Neural progenitor cell (in vitro differentiated cells): Measurements from ENCODE around the gene PRRC2C. TPM values are rescaled to one million over a fixed set of nuclear protein-coding genes. Genes with fewer than 3 reads are reported as not detected.

ENCODE experiments used
- DNase-seq: peaks from one replicate; pipeline ENCODE4 v3.0.0-alpha.2; 2016; ENCODE audit warnings: low spot score
- H2AFZ ChIP-seq: fragments of 200-600 bp; sonication (generic); replicated peaks from 2 replicates; pipeline ENCODE4 v1.6.1; 2016; ENCODE audit warnings: antibody characterized with exemption
- H3F3A ChIP-seq: fragments of 200-600 bp; sonication (generic); 2 replicates; pipeline ENCODE4 v1.6.1; 2016; ENCODE audit warnings: antibody characterized with exemption, low read depth
- H3K27ac ChIP-seq: fragments of 200-600 bp; sonication (generic); 2 replicates; pipeline ENCODE4 v1.5.1; 2016; ENCODE audit warnings: mild to moderate bottlenecking
- H3K27me3 ChIP-seq: fragments of 200-600 bp; sonication (generic); 2 replicates; pipeline ENCODE4 v1.6.1; 2016; ENCODE audit warnings: mild to moderate bottlenecking, moderate library complexity
- H3K36me3 ChIP-seq: fragments of 200-600 bp; sonication (generic); 2 replicates; pipeline ENCODE4 v1.5.1; 2016
- H3K4me1 ChIP-seq: fragments of 200-600 bp; sonication (generic); 2 replicates; pipeline ENCODE4 v1.6.1; 2016; ENCODE audit warnings: mixed run types
- H3K4me2 ChIP-seq: fragments of 200-600 bp; sonication (generic); 2 replicates; pipeline ENCODE4 v1.6.1; 2016
- H3K4me3 ChIP-seq: fragments of 200-600 bp; sonication (generic); 2 replicates; pipeline ENCODE4 v1.5.1; 2016
- H3K79me2 ChIP-seq: fragments of 200-600 bp; sonication (generic); 2 replicates; pipeline ENCODE4 v1.6.1; 2016; ENCODE audit warnings: low read depth
- H3K9ac ChIP-seq: fragments of 200-600 bp; sonication (generic); 2 replicates; pipeline ENCODE4 v1.6.1; 2016
- H3K9me3 ChIP-seq: fragments of 200-600 bp; sonication (generic); 2 replicates; pipeline ENCODE4 v1.5.1; 2016; ENCODE audit warnings: low read depth
- H4K20me1 ChIP-seq: fragments of 200-600 bp; sonication (generic); 2 replicates; pipeline ENCODE4 v1.6.1; 2016; ENCODE audit warnings: low read depth
- H3K27ac Mint-ChIP-seq: 3 replicates; pipeline ENCODE4 v1.8.0; 2021; ENCODE audit warnings: mixed read lengths
- H3K27me3 Mint-ChIP-seq: 2 replicates; pipeline ENCODE4 v1.8.0; 2022; ENCODE audit warnings: low read depth, mild to moderate bottlenecking, inconsistent platforms, moderate library complexity, mixed read lengths; ENCODE audit not compliant: insufficient read depth
- H3K36me3 Mint-ChIP-seq: 3 replicates; pipeline ENCODE4 v1.8.0; 2021; ENCODE audit warnings: mixed read lengths
- H3K4me1 Mint-ChIP-seq: 3 replicates; pipeline ENCODE4 v1.8.0; 2021; ENCODE audit warnings: mixed read lengths
- H3K4me3 Mint-ChIP-seq: 3 replicates; pipeline ENCODE4 v1.8.0; 2021; ENCODE audit warnings: mild to moderate bottlenecking, moderate library complexity, mixed read lengths
- H3K9me3 Mint-ChIP-seq: 3 replicates; pipeline ENCODE4 v1.8.0; 2020; ENCODE audit warnings: mixed read lengths
- CTCF ChIP-seq: fragments of 200-600 bp; sonication (generic); IDR thresholded peaks from 2 replicates; pipeline ENCODE4 v1.5.1; 2017; ENCODE audit warnings: antibody characterized with exemption, mild to moderate bottlenecking
- EZH2 ChIP-seq: fragments of 200-600 bp; sonication (generic); IDR thresholded peaks from 2 replicates; pipeline ENCODE4 v1.6.1; 2017; ENCODE audit warnings: antibody characterized with exemption, mild to moderate bottlenecking, moderate library complexity
- EZH2phosphoT487 ChIP-seq: fragments of 200-600 bp; sonication (generic); IDR thresholded peaks from 2 replicates; pipeline ENCODE4 v1.6.1; 2017; ENCODE audit warnings: antibody characterized with exemption
- total RNA-seq: library from RNA; depleted of rRNA; stranded (reverse); fragments of >200 nt; gene quantifications from 2 replicates; pipeline ENCODE4 v1.2.3, GENCODE V29; 2015; ENCODE audit warnings: low replicate concordance

Gene PRRC2C
- total RNA-seq, 1 donor from 2014 or later = 89.9 TPM

- peak overlapping the region; percentile 46 for H3K27ac Mint-ChIP-seq
These were observed 121.1 kb downstream of the PRRC2C start for GRCh38 chr1:171606402-171606941.

GRCh38 chr1:171610385-171610784 lies 125.1 kb downstream of the PRRC2C start:
- Mint-ChIP-seq H3K36me3 (no peaks in the 10 kb centered on the region), H3K9me3 (no peaks in the 10 kb centered on the region), H3K27ac (no peak overlapping the region), H3K27me3 (peaks cover 4% of the 10 kb centered on the region), H3K4me3 (no peak overlapping the region), H3K4me1 (peaks cover 7% of the 10 kb centered on the region)
- Histone ChIP-seq H3K27ac (no peak overlapping the region), H3K4me1 (no peaks in the 10 kb centered on the region), H3K4me2 (no peak overlapping the region), H3F3A (no peaks in the 10 kb centered on the region), H3K4me3 (no peak overlapping the region), H3K27me3 (no peaks in the 10 kb centered on the region), H3K79me2 (no peaks in the 10 kb centered on the region), H3K36me3 (no peaks in the 10 kb centered on the region), H2AFZ (no peak overlapping the region), H3K9me3 (no peaks in the 10 kb centered on the region), H4K20me1 (no peaks in the 10 kb centered on the region), H3K9ac (no peak overlapping the region)
- TF ChIP-seq CTCF (no peak), EZH2 (no peak), EZH2phosphoT487 (no peak)
- no peak for DNase-seq

More at GRCh38 chr1:171606402-171606941, 121.1 kb downstream of the PRRC2C start:
- H3K36me3 Mint-ChIP-seq = no peaks in the 10 kb centered on the region
- no peak overlapping the region for H3K4me3 ChIP-seq
- no peak overlapping the region for H3K4me3 Mint-ChIP-seq
- H3K4me2 ChIP-seq = no peak overlapping the region
- H3K36me3 ChIP-seq = no peaks in the 10 kb centered on the region
- no peaks in the 10 kb centered on the region for H3F3A ChIP-seq
- H3K9me3 Mint-ChIP-seq = no peaks in the 10 kb centered on the region
- H3K9me3 ChIP-seq = no peaks in the 10 kb centered on the region
- H3K4me1 ChIP-seq = no peaks in the 10 kb centered on the region
- peak overlapping the region; percentile 87 for H2AFZ ChIP-seq
- TF ChIP-seq EZH2phosphoT487 = no peak
- no peak for TF ChIP-seq EZH2
- TF ChIP-seq CTCF = no peak
- DNase-seq = no peak
- no peak overlapping the region for H3K9ac ChIP-seq
- peak overlapping the region; percentile 20 for H3K27ac ChIP-seq
- H3K4me1 Mint-ChIP-seq = peaks cover 12% of the 10 kb centered on the region
- no peaks in the 10 kb centered on the region for H3K79me2 ChIP-seq
- H3K27me3 ChIP-seq = no peaks in the 10 kb centered on the region
- H4K20me1 ChIP-seq = no peaks in the 10 kb centered on the region
- no peaks in the 10 kb centered on the region for H3K27me3 Mint-ChIP-seq

- no peak overlapping the region for H3K9ac ChIP-seq
- H3K4me1 ChIP-seq = no peaks in the 10 kb centered on the region
- H2AFZ ChIP-seq = no peak overlapping the region
- Mint-ChIP-seq H3K9me3 (no peaks in the 10 kb centered on the region), H3K4me1 (peaks cover 3% of the 10 kb centered on the region), H3K36me3 (no peaks in the 10 kb centered on the region), H3K4me3 (no peak overlapping the region), H3K27ac (no peak overlapping the region), H3K27me3 (peaks cover 4% of the 10 kb centered on the region)
- no peaks in the 10 kb centered on the region for H4K20me1 ChIP-seq
- H3K4me3 ChIP-seq = no peak overlapping the region
- no peak for TF ChIP-seq CTCF
- no peak for TF ChIP-seq EZH2
- TF ChIP-seq EZH2phosphoT487 = no peak
- H3K36me3 ChIP-seq = no peaks in the 10 kb centered on the region
- no peak for DNase-seq
- no peaks in the 10 kb centered on the region for H3K79me2 ChIP-seq
- H3K4me2 ChIP-seq = no peak overlapping the region
- H3K27me3 ChIP-seq = no peaks in the 10 kb centered on the region
- no peak overlapping the region for H3K27ac ChIP-seq
- no peaks in the 10 kb centered on the region for H3K9me3 ChIP-seq
- no peaks in the 10 kb centered on the region for H3F3A ChIP-seq
These were observed 126.0 kb downstream of the PRRC2C start for GRCh38 chr1:171611306-171611705.
